Measurements from ENCODE around the gene DNAH7.

The DNAH7 gene

GRCh38 chr2:195879153-195879552 lies 189.5 kb downstream of the DNAH7 start:
- in situ Hi-C loops (cut with MboI; ENCODE audit: low sequenced_read_pairs) = no loop called here

- in situ Hi-C loops (cut with MboI; ENCODE audit: low sequenced_read_pairs) = no loop called here
Observed at GRCh38 chr2:195871326-195871725, 197.3 kb downstream of the DNAH7 start.

GRCh38 chr2:195864316-195864715 lies 204.3 kb downstream of the DNAH7 start:
- in situ Hi-C loops (cut with MboI; ENCODE audit: low sequenced_read_pairs) = no loop called here

- in situ Hi-C loops (cut with MboI; ENCODE audit: low sequenced_read_pairs) = no loop called here
Observed at GRCh38 chr2:195863564-195863963, 205.1 kb downstream of the DNAH7 start.

- in situ Hi-C loops (cut with MboI; ENCODE audit: low sequenced_read_pairs) = no loop called here
Observed at GRCh38 chr2:195863121-195863520, 205.5 kb downstream of the DNAH7 start.

- in situ Hi-C loops (cut with MboI; ENCODE audit: low sequenced_read_pairs) = no loop called here
Observed at GRCh38 chr2:195861821-195862220, 206.8 kb downstream of the DNAH7 start.

GRCh38 chr2:195859513-195859912 lies 209.1 kb downstream of the DNAH7 start:
- in situ Hi-C loops (cut with MboI; ENCODE audit: low sequenced_read_pairs) = no loop called here

- in situ Hi-C loops (cut with MboI; ENCODE audit: low sequenced_read_pairs) = no loop called here
Observed at GRCh38 chr2:195857132-195857531, 211.5 kb downstream of the DNAH7 start.

GRCh38 chr2:195850764-195851163 lies 217.9 kb downstream of the DNAH7 start:
- in situ Hi-C loops (cut with MboI; ENCODE audit: low sequenced_read_pairs) = no loop called here

GRCh38 chr2:195848119-195848899 lies 220.3 kb downstream of the DNAH7 start:
- in situ Hi-C loops (cut with MboI; ENCODE audit: low sequenced_read_pairs) = no loop called here

- in situ Hi-C loops (cut with MboI; ENCODE audit: low sequenced_read_pairs) = no loop called here
Observed at GRCh38 chr2:195842932-195843331, 225.7 kb downstream of the DNAH7 start.

GRCh38 chr2:195838002-195838401 lies 230.6 kb downstream of the DNAH7 start:
- in situ Hi-C loops (cut with MboI; ENCODE audit: low sequenced_read_pairs) = no loop called here

- in situ Hi-C loops (cut with MboI; ENCODE audit: low sequenced_read_pairs) = no loop called here
Observed at GRCh38 chr2:195836002-195836401, 232.6 kb downstream of the DNAH7 start.

GRCh38 chr2:195834836-195835235 lies 233.8 kb downstream of the DNAH7 start:
- in situ Hi-C loops (cut with MboI; ENCODE audit: low sequenced_read_pairs) = no loop called here

GRCh38 chr2:195830968-195831950 lies 237.4 kb downstream of the DNAH7 start:
- in situ Hi-C loops (cut with MboI; ENCODE audit: low sequenced_read_pairs) = no loop called here

- in situ Hi-C loops (cut with MboI; ENCODE audit: low sequenced_read_pairs) = no loop called here
Observed at GRCh38 chr2:195824478-195824877, 244.2 kb downstream of the DNAH7 start.

- in situ Hi-C loops (cut with MboI; ENCODE audit: low sequenced_read_pairs) = no loop called here
Observed at GRCh38 chr2:195823206-195823605, 245.4 kb downstream of the DNAH7 start.

- in situ Hi-C loops (cut with MboI; ENCODE audit: low sequenced_read_pairs) = no loop called here
Observed at GRCh38 chr2:195821566-195821932, 247.1 kb downstream of the DNAH7 start.

GRCh38 chr2:195820867-195821565 lies 247.6 kb downstream of the DNAH7 start:
- in situ Hi-C loops (cut with MboI; ENCODE audit: low sequenced_read_pairs) = no loop called here

GRCh38 chr2:195820373-195820772 lies 248.3 kb downstream of the DNAH7 start:
- in situ Hi-C loops (cut with MboI; ENCODE audit: low sequenced_read_pairs) = no loop called here

- in situ Hi-C loops (cut with MboI; ENCODE audit: low sequenced_read_pairs) = no loop called here
Observed at GRCh38 chr2:195819276-195819675, 249.4 kb downstream of the DNAH7 start.

Measured in hTERT RPE-1 (cell line).